Vagina (tissue), 2 donors: Measurements from ENCODE around the gene EVC2. TPM values are rescaled to one million over a fixed set of nuclear protein-coding genes. Genes with fewer than 3 reads are reported as not detected.
A peak's percentile ranks its signal among the peaks of the same experiment; 100 is the strongest.

ENCODE experiments used
- DNase-seq, 2 donors: peaks; one replicate each; pipeline ENCODE4 v3.0.0-alpha.2; 2017; ENCODE audit errors: extremely low spot score in 2 of 2
- H3K27ac ChIP-seq: fragments of 200-600 bp; sonication (generic); one replicate; pipeline ENCODE4 v1.5.1; 2019
- H3K27me3 ChIP-seq: fragments of 200-600 bp; sonication (generic); one replicate; pipeline ENCODE4 v1.5.1; 2019
- H3K36me3 ChIP-seq, 2 donors: fragments of 200-600 bp; sonication (generic); one replicate each; pipeline ENCODE4 v1.5.1; 2017 to 2019
- H3K4me1 ChIP-seq: fragments of 200-600 bp; sonication (generic); one replicate; pipeline ENCODE4 v1.5.1; 2019
- H3K4me3 ChIP-seq, 2 donors: fragments of 200-600 bp; sonication (generic); 1 replicate in 1 of 2; 2 replicates in 1 of 2; pipeline ENCODE4 v1.5.1; 2016 to 2019
- H3K9me3 ChIP-seq: fragments of 200-600 bp; sonication (generic); one replicate; pipeline ENCODE4 v1.5.1; 2019
- CTCF ChIP-seq, 3 experiments: fragments of 450-650 bp in 2 of 3; fragments of 200-600 bp in 1 of 3; sonication (generic) in 1 of 3; IDR thresholded peaks; one replicate each; pipeline ENCODE4 v1.5.1; 2017 to 2019; ENCODE audit warnings: antibody characterized with exemption in 3 of 3, mild to moderate bottlenecking in 2 of 3, moderate library complexity in 2 of 3
- POLR2A ChIP-seq, 2 donors: fragments of 450-650 bp; IDR thresholded peaks; one replicate each; pipeline ENCODE4 v1.6.1; 2017; ENCODE audit warnings: antibody characterized with exemption in 2 of 2, mild to moderate bottlenecking in 2 of 2, moderate library complexity in 2 of 2
- POLR2AphosphoS5 ChIP-seq, 2 donors: sonication (generic); formaldehyde crosslinking; IDR thresholded peaks; one replicate each; pipeline ENCODE4 v1.9.0; 2017; ENCODE audit warnings: antibody characterized with exemption in 2 of 2, mild to moderate bottlenecking in 2 of 2, low read depth in 1 of 2; ENCODE audit not compliant: insufficient read depth in 1 of 2
- intact Hi-C: fragments of 100-400 bp; cut with DNase I; formaldehyde crosslinking; loops from one replicate; pipeline ENCODE4 v1.15.1; 2023
- total RNA-seq: library from RNA; depleted of rRNA; stranded (reverse); fragments of >200 nt; gene quantifications from one replicate; pipeline ENCODE4 v1.2.3, GENCODE V29; 2016

The EVC2 gene
- total RNA-seq, 1 donor from 2014 or later: 23.8 TPM

DNA sequence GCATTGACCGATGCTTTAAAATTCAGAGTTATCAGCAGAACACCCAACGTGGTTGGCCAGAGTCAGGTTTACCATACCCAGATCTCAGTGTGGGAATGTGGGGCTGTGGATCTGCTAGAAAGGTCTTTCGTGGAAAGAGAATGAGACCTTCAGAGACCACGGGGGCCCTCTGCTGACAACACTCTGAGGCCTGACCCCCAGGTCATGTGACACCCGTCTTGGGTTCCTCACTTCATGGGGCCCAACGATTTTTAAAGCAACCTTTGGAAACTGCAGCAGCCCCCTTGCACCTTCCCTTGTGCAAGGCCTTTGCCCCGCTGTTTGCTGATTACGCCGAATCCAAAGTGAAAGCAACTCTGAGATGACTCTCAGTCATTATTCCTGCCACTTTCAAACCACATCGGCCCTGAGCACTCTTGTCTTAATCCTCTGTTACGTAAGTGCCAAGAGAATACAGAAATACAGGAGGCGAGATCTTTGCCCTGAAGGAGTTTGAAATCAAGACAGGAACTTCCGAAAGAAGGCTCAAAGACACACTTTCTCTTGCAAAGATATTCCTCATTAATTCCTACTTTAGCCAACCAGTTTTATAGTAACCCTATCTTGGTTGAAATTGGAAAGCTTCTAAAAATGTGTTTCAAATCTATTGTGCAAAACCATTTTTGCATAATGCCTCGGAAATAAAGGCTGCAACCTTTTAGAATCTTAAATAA lies 88.3 kb downstream of the EVC2 start:
- intact Hi-C loops: no loop called here
- Histone ChIP-seq H3K4me1 (no peaks in the 10 kb centered on the region), H3K9me3 (no peaks in the 10 kb centered on the region), H3K36me3 (peaks cover 0 to 50% of the 10 kb centered on the region in 2 donors), H3K4me3 (no peak overlapping the region), H3K27ac (no peak overlapping the region), H3K27me3 (no peaks in the 10 kb centered on the region)
- DNase-seq: peak in 1 of 2 donors; percentile 28
- TF ChIP-seq POLR2A (IDR thresholded peaks at IDR 0.05): no peak
- TF ChIP-seq POLR2AphosphoS5 (IDR thresholded peaks at IDR 0.05; ENCODE audit: insufficient read depth in 1 of 2, low read depth in 1 of 2): no peak
- no peak for TF ChIP-seq CTCF (IDR thresholded peaks at IDR 0.05)

GRCh38 chr4:5618051-5618960 lies 90.1 kb downstream of the EVC2 start:
- TF ChIP-seq POLR2AphosphoS5 (IDR thresholded peaks at IDR 0.05; ENCODE audit: insufficient read depth in 1 of 2, low read depth in 1 of 2) (no peak), CTCF (IDR thresholded peaks at IDR 0.05) (no peak), POLR2A (IDR thresholded peaks at IDR 0.05) (no peak)
- Histone ChIP-seq H3K36me3 (peaks cover 0 to 41% of the 10 kb centered on the region in 2 donors), H3K4me3 (no peak overlapping the region), H3K9me3 (no peaks in the 10 kb centered on the region), H3K27me3 (no peaks in the 10 kb centered on the region), H3K4me1 (no peaks in the 10 kb centered on the region), H3K27ac (no peak overlapping the region)
- DNase-seq: peak in 1 of 2 donors; percentile 46
- intact Hi-C loops: no loop called here

DNA sequence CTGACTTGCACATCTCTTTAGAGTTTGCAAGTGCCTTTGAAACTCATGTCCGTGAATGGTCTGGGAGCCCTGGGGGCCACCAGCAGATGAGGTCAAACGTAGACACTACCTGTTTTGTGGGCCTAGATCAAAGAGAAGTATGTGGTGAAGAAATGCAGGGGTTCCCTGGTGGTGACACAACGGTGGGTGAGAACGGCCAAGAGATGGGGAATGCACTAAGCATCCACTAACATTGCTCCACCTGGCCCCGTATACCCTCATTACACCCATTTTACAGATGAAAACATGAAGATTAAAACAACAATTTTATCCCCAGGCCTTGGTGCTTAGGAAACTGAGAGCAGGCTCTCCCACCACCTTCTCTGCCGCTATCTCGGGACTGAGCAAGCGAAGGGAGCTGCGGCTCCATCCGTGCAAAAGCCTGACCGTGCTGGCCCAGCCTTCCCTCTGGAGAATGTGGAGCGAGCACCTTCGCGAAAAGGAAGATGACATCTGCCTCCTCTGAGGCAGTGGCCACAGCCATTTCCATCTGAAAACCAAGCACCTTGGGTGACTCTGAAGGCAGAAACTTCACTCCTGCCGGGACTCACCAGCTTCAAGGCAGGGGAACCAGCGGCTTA lies 91.9 kb downstream of the EVC2 start:
- Histone ChIP-seq H3K4me3 (no peak overlapping the region), H3K27ac (no peak overlapping the region), H3K9me3 (no peaks in the 10 kb centered on the region), H3K36me3 (peaks cover 0 to 28% of the 10 kb centered on the region in 2 donors), H3K27me3 (no peaks in the 10 kb centered on the region), H3K4me1 (no peaks in the 10 kb centered on the region)
- no peak for TF ChIP-seq CTCF (IDR thresholded peaks at IDR 0.05)
- intact Hi-C loops: no loop called here
- no peak for DNase-seq

GRCh38 chr4:5615496-5616075 lies 92.8 kb downstream of the EVC2 start:
- no peaks in the 10 kb centered on the region for H3K4me1 ChIP-seq
- no peak for TF ChIP-seq CTCF (IDR thresholded peaks at IDR 0.05)
- TF ChIP-seq POLR2AphosphoS5 (IDR thresholded peaks at IDR 0.05; ENCODE audit: insufficient read depth in 1 of 2, low read depth in 1 of 2): no peak
- TF ChIP-seq POLR2A (IDR thresholded peaks at IDR 0.05): no peak
- intact Hi-C loops: no loop called here
- H3K27me3 ChIP-seq: no peaks in the 10 kb centered on the region
- no peak for DNase-seq
- no peak overlapping the region for H3K4me3 ChIP-seq
- H3K36me3 ChIP-seq: peaks cover 0 to 32% of the 10 kb centered on the region in 2 donors
- H3K9me3 ChIP-seq: no peaks in the 10 kb centered on the region
- no peak overlapping the region for H3K27ac ChIP-seq
